HL-60/S4 treated with retinoic acid at 250 ng/mL for 4 days and 3 days (cell line): ENCODE measurements around the gene POLG2.
"Not testable (repeated sequence)": the region's sequence is repeated elsewhere in the genome, so short reads cannot be mapped to it uniquely, and the experiment has no call there.

Experiments
- in situ Hi-C: fragments of 300-500 bp; cut with MboI; formaldehyde crosslinking; loops from 2 replicates; pipeline ENCODE4 v1.7.0; 2022; ENCODE audit warnings: low sequenced_read_pairs

POLG2 gene

DNA sequence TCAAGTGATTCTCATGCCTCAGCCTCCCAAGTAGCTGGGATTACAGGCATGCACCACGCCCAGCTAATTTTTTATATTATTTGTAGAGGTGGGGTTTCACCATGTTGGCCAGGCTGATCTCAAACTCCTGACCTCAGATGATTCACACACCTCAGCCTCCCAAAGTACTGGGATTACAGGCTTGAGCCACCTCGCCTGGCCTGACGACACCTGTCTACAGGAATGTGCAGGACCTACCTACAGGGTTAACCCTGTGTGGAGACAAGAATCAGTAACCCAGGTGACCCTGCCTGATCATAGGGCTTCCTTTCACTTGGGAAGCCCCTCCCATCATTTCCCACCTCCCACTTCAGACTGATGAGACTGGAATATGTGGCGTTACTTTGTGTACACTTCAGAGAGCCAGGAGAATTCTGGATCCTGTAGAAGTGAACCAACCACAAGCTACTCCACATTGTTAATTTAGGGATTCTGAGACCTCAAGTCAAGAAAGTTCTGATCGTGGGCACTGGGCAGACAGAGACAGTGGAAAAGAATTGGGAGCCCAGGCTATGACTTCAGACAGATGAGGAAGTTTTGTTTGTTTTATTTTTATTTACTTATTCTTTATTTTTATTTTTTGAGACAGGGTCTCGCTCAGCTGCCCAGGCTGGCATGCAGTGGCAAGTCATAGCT is 53.6 kb downstream of the POLG2 start:
- in situ Hi-C loops, result no loop called here

GRCh38 chr17:64442541-64442971 is 54.3 kb downstream of the POLG2 start:
- in situ Hi-C loops, result no loop called here

DNA sequence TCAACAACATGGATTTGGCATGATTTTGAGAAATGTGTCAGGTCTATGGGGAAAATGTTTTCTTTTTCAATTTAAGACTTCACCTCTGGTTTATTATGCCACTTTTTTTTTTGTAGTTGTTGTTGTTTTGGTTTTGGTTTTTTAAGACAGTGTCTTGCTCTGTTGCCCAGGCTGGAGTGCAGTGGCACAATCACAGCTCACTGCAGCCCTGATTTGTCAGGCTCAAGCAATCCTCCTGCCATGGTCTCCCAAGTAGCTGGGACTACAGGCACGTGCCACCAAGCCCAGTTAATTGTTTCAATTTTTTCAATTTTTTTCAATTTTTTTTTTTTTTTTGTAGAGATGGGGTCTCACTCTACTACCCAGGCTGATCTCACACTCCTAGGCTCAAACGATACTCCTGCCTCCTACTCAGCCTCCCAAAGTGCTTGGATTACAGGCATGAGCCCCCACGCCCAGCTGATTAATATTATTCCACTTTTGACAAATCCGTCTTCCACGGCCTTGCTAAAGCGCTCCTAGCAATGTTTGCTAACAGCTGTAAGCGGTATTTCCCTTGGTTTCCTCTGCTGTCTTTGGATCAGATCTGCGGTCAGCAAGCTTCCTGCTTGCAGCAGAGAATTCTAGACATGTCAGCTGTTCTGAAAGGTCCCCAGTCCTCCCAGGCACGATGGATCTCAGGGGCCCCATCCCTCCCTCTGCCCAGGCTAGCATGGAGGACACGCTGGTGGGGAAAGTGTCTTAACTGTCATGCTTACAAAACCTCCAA is 54.9 kb downstream of the POLG2 start:
- in situ Hi-C loops, result no loop called here

GRCh38 chr17:64439956-64440355 is 56.9 kb downstream of the POLG2 start:
- in situ Hi-C loops, result no loop called here

DNA sequence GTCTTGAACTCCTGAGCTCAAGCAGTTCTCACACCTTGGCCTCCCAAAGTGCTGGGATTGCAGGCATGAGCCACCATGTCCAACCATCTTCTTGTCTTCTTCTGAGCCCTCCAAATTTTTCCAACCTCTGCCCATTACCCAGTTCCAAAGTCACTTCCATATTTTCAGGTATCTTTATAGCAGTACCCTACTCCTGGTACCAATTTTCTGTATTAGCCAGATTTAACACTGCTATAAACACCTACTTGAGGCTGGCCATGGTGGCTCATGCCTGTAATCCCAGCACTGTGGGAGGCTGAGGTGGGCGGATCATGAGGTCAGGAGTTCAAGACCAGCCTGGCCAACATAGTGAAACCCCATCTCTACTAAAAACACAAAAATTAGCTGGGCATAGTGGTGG is 57.3 kb downstream of the POLG2 start:
- in situ Hi-C loops, result not testable (repeated sequence)

DNA sequence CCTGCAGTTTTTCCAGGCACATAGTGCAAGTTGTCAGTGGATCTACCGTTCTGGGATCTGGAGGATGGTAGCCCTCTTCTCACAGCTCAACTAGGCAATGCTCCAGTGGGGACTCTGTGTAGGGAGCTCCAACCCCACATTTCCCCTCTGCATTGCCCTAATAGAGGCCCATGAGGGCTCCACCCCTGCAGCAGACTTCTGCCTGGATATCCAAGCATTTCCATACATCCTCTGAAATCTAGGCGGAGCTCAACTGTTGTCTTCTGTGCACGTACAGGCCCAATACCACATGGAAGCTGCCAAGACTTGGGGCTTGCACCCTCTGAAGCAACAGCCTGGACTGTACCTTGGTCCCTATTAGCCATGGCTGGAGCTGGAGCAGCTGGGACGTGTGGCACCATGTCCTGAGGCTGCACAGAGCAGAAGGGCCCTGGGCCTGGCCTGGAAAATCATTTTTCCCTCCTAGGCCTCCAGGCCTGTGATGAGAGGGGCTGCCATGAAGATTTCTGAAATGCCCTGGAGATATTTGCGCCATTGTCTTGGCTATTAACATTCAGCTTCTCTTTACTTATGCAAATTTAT is 58.8 kb downstream of the POLG2 start:
- in situ Hi-C loops, result no loop called here

GRCh38 chr17:64431534-64431933 is 65.3 kb downstream of the POLG2 start:
- in situ Hi-C loops, result no loop called here

- in situ Hi-C loops, result not testable (repeated sequence)
These were observed 66.8 kb downstream of the POLG2 start for GRCh38 chr17:64430036-64430435.

GRCh38 chr17:64428406-64428805 is 68.4 kb downstream of the POLG2 start:
- in situ Hi-C loops, result loop anchor here (10.0 kb wide), 1 partner anchor 66 kb away; the partner anchor contains the start of gene POLG2
